GM11168 (cell line): Measurements from ENCODE around the gene CDH23.
"Not testable (repeated sequence)": the region's sequence is repeated elsewhere in the genome, so short reads cannot be mapped to it uniquely, and the experiment has no call there.

ENCODE experiments used
- in situ Hi-C: fragments of 300-500 bp; cut with MboI; formaldehyde crosslinking; loops from one replicate; pipeline ENCODE4 v1.12.0; 2022; ENCODE audit warnings: low sequenced_read_pairs; ENCODE audit not compliant: unreplicated experiment

Gene CDH23

DNA sequence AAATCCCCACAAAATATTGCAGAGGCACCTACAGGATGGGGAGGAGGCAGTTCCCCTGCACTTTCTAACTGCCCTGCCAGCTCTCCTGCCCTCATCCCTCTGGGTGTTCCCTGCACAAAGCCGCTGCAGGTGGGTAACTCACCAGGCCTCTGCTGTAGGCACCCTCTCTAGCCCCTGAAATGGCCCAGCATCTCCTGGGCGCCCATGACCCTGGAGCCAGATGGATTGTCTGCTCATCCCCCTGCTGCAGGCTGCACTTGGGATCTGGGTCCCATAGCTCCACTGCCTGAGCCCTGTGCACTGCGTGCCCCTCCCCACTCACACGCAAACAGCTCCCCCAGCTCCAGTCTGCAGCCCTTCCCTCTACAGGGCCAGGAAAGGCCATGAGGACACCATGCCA lies 192.0 kb downstream of the CDH23 start:
- in situ Hi-C loops = no loop called here

GRCh38 chr10:71589617-71590551 lies 193.2 kb downstream of the CDH23 start:
- in situ Hi-C loops = no loop called here

DNA sequence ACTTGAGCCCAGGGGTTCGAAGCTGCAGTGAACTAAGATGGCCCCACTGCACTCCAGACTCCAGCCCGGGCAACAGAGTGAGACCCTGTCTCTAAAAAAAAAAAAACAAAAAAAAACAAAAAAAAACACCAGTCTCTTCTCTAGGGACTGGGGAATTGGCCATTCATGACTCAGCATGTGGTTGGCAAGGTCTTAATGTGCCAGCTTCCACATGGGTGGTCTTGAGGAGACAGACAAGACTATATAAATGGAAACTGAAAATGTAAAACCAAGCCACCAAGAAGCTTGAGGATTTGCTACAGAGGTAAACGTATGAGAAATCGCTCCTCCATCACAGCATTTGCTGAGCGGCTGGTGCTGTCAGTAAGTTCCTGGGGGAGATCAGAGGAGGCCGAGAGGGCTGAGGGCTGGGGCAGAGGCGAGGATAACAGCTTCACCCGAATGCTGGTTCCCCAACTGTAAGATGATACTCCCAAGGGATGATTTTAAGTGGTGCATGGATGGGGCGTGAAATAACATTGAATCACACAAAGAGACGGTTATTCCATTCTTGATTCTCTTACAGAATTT lies 194.1 kb downstream of the CDH23 start:
- in situ Hi-C loops = no loop called here

DNA sequence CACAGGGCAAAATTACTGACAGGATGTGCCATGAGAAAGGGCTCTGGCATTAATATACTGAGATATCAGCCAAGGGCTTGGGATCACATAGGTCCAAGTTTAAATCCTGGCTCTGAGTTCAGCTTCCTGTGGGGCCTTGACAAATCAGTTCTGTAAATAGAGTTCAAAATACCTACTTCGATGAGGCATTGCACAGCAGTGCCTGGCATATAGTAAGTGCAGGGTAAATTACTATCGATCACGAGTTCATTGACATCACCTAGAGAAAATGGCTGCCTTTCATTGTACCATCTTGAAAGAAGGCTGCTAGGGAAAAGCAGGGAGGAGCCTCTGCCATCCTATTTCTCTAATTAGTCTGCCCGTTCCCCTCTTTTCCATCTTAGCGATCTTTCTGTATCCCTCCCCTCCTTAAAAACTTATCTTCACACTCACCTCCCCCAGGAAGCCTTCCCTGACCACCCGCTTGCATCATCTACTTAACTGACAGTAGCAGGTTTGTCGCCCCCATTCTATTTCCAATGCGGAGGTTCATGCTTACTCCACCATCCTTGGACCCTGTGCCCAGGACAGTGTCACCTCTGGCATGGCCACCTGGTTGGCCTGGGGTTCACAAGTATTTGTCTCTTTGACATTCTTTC lies 198.3 kb downstream of the CDH23 start:
- in situ Hi-C loops = no loop called here

- in situ Hi-C loops = no loop called here
Observed at GRCh38 chr10:71595649-71596048, 198.9 kb downstream of the CDH23 start.

DNA sequence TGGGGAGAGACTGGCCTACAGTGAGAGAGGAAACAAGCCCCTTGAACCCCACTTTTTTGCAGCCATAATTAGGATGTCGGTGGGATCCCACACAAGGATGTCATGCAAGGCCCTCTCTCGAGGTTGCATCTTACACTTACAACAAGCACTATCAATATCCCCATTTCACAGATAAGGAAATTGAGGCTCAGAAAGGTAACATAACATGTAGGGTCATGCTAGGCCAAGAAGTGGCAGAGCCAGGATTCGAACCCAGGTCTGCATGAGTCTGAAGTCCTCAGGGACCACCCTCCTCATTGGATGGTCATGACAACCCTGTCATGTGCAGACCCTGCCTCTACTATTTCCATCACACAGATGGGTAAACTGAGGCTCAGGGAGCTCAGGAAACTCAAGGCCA lies 199.4 kb downstream of the CDH23 start:
- in situ Hi-C loops = no loop called here

DNA sequence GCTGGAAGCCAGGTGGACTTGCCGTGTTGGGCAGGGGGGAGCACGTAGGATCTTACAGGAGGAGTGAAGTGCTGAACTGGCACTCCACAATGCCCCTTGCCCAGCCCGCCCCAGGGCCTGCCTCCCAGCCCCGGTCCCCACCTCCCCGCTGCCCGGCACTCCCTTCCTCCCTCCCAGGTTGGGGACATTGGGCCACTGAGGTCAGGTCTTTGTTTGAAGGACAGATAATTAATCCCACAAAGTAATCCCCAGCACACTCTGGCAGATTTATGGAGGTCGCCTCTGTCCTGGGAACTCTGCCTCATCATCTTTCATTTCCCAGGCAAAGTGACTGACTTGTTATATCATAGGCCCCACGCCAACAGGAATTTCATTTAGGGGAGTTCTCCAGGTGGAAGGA lies 200.0 kb downstream of the CDH23 start:
- in situ Hi-C loops = no loop called here

DNA sequence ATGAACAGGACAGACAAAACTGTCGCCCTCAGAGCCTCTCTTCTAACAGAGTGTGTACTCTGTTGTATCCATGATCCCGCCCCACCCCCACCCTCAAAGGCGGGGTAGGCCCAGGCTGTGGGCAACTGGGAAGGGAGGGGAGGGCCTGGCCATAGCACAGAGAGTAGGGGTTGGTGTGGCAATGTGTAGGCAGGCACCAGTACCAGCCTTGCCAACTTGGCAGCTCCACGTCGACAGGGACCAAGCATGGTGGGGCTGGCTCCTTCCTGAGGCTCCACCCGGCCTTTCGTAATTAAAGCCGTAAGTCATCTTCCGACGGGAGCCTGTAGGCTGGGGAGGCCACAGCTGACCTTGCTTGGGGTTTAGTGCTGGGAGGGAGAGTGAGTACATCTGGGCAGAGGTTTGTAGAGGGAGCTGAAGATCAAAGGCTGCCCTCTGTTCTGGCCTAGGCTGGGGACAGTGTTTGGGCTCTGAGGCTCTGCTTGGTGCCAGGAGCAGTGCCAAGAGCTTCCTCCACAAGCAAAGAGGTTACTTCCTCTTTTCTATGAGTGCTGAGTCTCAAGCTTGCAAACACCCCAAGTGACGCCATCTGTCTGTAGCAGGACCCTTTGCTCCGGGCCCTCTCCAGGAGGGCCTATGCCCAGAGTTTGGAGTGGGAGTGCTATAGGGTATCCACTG lies 201.2 kb downstream of the CDH23 start:
- in situ Hi-C loops = no loop called here

- in situ Hi-C loops = no loop called here
Observed at GRCh38 chr10:71598621-71599055, 201.9 kb downstream of the CDH23 start.

GRCh38 chr10:71599518-71599917 lies 202.8 kb downstream of the CDH23 start:
- in situ Hi-C loops = no loop called here

DNA sequence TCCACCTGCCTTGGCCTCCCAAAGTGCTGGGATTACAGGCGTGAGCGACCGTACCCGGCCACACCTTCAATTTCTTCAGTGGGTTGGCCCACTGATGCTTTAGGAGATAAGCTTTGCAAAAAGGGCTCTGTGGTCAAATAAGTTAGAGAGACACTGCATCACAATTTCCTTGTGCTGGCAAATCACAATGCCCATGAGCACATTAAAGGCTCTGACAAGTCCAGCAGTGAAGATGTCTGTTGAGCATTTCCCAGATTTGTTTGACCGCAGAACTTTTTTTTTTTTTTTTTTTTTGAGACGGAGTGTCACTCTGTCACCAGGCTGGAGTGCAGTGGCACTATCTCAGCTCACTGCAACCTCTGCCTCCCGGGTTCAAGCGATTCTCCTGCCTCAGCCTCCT lies 203.5 kb downstream of the CDH23 start:
- in situ Hi-C loops = not testable (repeated sequence)

- in situ Hi-C loops = no loop called here
Observed at GRCh38 chr10:71600849-71601248, 204.1 kb downstream of the CDH23 start.

- in situ Hi-C loops = no loop called here
Observed at GRCh38 chr10:71601273-71601672, 204.6 kb downstream of the CDH23 start.

DNA sequence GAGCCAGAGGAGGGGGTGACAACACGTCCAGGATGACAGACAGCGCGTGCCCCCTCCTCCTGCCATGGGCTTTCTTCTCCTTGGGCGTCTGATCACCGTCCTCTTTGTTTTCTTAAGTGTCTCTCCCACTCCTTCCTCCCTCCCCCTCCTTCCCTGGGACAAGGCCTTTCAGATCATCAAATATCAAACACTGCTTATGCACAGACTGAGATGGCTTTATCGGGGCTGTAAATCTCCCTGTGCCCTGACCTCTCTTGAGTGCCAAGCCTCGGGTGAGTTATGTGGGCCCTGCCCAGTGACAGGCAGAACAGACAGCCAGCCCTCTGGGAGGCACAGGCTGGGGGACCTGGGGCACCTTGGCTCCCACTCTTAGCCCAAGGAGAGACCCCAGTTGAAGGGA lies 206.4 kb downstream of the CDH23 start:
- in situ Hi-C loops = no loop called here

DNA sequence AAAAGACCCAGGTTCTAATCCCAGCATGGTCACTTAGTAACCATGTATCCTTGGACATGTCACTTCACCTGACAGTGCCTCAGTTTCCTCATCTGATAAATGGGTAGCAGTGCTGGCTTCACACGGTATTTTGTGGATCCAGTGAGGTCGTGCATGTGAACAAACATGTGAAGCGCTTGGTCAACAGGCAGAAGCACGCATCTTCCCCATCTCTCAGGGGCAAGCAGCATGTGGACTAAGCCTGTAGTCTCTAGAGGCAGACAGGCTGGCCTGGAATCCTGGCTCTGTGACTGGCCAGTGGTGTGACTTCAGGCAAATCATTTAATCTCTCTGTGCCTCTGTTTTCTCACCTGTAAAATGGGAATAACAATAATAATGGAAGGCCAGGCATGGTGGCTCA lies 207.0 kb downstream of the CDH23 start:
- in situ Hi-C loops = no loop called here

GRCh38 chr10:71604324-71605018 lies 207.8 kb downstream of the CDH23 start:
- in situ Hi-C loops = no loop called here

GRCh38 chr10:71605263-71605962 lies 208.7 kb downstream of the CDH23 start:
- in situ Hi-C loops = no loop called here

- in situ Hi-C loops = no loop called here
Observed at GRCh38 chr10:71606257-71607081, 209.7 kb downstream of the CDH23 start.

GRCh38 chr10:71607082-71607443 lies 210.3 kb downstream of the CDH23 start:
- in situ Hi-C loops = no loop called here
